Umbilical cord (tissue), 2 donors: ENCODE data around the gene ASAP2. TPM values are rescaled to one million over a fixed set of nuclear protein-coding genes. Genes with fewer than 3 reads are reported as not detected.
"Not testable (repeated sequence)": the region's sequence is repeated elsewhere in the genome, so short reads cannot be mapped to it uniquely, and the experiment has no call there.

Experiments
- DNase-seq: peaks from one replicate; pipeline ENCODE4 v3.0.0-alpha.2; 2015; ENCODE audit warnings: low spot score
- total RNA-seq: library from RNA; depleted of rRNA; stranded (reverse); fragments of >200 nt; gene quantifications from one replicate; pipeline ENCODE4 v1.2.3, GENCODE V29; 2014; ENCODE audit warnings: low replicate concordance; ENCODE audit not compliant: insufficient read depth

The ASAP2 gene
- total RNA-seq, 1 donor from 2014 or later: 11.3 TPM

DNA sequence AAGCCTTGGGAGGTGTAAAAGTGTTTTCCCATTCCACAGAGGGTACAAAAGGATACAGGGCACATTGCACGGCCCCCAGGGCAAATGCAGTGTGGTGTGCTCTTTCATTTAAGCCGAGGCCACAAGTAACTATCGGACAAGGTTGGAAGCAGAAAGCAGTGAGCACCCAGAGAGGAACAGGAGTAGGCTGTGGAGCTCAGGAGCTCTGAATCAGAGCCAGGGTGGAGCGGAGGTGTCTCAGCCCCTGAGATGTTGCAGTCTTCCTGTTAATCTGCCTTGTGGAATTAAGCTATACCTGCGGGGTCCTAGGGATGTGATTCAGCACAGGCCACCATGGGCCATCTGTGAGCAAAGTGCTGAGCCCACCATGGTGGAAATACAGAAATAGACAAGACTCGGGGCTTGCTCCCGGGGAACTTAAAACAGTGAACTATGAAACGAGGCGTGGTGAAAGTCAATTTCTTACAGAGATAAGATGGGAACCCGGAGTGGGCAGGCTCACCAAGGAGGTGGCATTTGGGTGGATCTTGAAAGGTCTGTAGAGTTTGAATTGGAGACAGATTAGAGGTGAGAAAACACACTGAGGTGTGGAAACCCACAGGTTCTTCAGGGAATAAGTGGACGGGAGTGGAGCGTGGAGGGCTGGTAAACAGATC, 44.0 kb downstream of the ASAP2 start:
- no peak for DNase-seq

DNA sequence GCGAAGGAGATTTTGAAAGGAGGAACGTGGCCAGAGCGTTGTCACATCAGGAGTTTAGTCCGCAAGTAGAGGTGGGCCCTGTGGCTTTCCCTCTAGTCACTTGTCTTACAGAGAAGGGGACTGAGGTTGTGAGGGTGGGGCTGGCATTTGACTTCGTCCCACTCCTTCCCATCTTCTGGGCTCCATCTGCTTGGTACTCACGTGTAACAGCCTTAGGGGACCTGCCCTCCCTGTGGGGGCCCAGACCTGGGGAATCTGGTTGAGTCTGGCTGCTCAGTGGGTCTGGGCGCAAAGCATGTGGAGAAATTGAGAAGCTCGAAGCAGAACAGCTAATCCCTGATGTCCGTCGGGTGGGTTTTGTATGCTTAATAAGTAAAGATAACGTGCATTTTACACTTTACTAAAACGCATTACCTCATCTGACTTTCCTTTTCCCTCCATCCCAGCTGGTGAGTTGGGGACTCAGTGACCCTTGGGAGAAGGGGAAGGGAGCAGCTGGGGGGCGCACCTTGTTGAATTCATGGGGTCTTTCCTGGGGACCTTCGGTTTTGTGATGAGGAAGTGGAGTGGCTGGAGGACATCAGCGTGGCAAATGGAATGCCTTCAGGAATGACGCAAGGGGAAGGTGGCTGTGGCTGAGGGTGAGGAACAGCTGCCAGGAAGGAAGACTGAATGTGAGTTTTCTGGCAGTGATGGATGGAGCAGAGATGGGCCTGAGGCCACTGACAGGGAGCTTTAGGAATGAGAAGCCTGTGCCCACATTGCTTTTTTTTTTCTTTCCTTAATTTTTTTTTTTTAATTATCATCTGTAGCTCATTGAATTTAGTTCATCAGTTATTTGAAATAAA, 44.8 kb downstream of the ASAP2 start:
- no peak for DNase-seq

DNA sequence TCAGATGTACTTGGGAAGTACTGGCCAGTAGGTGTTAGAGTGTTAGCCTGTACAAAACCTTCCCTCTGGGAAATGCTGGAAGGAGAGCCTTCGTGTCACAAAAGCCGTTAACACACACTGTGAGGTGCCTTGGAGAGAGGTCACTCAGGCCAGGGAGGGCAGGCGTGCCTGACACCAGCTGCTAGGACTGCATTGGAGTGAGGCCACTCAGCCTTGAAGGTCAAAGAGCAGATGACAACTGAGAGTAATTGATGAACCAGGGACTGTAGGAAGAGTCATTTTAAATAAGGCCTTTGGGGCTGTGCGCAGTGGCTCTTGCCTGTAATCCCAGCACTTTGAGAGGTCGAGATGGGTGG, 45.4 kb downstream of the ASAP2 start:
- DNase-seq: no peak

DNA sequence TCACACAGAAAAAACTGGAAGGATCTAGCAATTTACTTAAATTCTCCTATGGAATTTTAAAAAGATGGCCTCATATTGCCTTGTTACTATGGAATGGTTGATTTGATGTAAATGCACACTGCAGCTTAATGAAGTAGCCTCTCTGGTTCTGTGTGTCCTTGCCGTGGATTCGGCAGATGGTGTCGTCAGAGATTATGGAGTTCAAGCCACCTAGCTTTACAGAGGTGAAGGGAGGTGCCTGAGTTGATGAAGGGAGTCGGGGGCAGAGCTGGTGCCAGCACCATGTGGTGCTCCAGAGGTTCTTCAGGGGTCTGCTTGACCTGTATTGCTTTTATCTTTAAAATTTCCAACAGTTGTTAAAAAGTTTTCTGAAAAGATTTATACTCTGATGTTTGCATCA, 48.8 kb downstream of the ASAP2 start:
- no peak for DNase-seq

DNA sequence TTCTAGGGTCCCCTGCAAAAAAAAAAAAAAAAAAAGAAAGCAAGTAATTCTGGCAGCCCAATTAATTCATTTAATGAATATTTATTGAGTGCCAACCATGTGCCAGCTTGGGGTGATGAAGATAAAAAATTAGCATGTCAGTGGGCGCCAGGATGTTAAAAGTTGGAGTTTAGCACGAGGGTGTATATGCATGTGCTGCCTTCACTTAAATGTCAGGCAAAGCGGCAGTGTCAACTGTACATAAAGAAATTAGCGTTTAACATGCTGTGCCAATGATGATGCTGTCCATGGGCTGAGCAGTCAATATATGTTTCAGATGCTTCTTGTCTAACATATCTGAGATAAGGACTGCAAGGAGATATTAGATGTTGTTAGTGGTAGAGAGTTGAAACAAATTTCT, 49.5 kb downstream of the ASAP2 start:
- DNase-seq: no peak

DNA sequence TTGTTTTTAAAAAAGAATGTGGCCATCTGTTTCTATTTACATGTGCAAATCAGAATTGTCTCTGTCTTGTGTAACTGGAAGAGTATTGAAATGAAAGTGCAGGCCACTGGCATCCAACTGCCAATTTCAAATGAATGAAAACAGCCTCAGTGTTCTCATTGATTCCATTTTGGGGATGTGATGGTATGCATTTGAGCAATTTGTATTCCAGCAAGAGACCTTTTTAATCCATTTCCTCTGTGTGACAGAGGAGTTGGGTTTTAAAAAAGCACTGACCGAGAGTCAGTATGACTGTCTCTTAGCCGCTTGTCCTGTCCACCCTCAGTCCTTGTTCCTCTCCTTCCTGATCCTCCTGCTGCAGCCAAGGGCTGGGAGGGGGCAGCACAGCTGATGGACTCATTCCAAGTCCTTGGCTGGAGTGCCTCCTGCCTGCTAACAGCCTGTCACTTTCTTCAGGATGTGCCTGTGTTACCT, 50.0 kb downstream of the ASAP2 start:
- DNase-seq: no peak

DNA sequence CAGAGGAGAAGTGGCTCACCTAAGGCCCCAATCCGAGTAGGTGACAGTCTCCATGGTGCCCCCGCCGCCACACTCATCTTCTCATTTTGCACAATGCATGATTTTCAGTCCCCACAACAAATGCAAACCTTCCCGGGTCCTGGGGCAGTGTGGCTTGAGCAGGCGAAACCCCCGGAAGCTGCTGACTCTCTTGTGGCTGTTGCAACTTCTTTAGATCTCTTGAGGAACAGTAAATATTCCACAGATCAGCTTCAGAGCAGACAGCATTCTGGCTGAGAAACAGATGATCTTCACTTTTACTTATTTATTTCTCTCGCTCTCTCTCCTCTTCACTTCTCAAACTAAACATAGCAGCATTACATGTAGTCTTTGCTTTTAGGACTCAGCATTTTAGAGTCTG, 51.9 kb downstream of the ASAP2 start:
- no peak for DNase-seq

DNA sequence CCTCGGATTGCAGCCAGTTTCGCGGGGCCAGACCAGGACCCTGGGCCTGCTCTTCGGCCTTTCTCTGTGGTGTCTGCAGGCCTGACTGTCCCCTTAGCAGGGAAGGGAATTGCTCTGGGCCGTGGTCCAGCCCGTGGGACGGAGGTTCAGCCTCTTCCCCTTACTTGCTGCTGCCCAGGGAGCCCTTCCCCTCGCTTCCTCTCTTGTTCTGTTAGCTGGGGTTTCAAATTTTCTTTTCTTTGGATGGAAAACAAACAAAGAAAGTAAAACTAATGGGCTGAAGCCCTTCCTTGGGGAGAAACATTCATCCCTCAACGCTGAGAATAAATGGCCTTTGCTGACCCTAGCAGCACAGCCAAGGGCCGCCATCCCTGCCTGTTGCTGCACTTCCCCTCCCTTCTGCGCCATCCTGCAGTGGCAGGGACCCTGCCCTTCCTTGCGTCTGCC, 52.4 kb downstream of the ASAP2 start:
- DNase-seq: no peak

DNA sequence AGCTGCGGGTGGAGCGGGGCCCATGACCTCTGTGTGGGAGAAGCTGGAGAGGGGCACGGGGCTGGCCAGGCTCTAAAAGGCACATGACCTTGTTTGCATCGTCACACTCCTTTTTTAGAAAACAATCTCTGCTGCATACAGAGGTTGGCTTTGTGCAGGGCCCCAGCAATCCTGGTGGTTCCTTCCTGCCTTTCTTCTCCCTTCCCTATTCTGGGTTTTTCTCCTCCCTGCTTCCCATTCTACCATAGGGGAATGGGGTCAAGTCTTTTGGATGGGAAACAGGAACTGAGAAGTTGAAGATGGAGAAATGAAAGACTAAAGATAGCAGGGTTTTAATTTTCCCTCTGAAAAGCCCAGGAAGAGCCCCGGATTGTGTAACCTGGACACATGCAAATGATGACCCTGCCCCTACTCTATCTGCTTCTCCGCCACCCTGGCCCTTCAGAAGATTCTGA, 53.9 kb downstream of the ASAP2 start:
- DNase-seq: no peak

DNA sequence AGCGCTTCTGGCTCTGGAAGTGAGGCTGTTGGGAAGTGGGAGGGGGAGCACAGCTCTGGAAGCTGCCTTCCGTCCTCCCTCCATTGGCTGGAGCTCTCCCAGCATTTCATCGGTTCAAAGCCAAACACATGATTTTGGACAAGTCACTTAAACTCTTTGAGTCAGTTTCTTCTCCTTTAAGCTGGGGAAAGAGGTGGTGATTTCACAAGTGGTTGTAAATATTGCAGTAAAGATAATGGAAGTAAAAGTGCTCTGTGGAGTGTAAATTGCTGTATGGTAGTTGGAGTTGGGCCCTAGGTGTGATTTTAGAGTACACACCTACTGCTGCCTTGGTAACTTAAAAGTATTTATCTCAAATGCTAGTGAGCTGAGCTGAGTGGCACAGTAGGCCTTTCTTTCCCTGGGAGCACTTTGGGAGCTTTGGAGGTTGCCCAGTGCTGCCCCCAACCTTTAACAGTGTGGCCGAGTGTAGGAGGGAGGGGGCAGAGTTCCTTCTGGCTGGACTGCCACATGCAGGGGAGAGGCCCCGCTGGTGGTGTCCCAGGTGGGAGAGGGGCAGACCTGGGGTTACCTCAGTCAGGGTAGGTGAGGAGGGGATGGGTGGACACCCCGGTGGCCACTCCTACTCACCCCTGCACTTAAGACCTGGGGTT, 54.7 kb downstream of the ASAP2 start:
- DNase-seq: peak; percentile 83

DNA sequence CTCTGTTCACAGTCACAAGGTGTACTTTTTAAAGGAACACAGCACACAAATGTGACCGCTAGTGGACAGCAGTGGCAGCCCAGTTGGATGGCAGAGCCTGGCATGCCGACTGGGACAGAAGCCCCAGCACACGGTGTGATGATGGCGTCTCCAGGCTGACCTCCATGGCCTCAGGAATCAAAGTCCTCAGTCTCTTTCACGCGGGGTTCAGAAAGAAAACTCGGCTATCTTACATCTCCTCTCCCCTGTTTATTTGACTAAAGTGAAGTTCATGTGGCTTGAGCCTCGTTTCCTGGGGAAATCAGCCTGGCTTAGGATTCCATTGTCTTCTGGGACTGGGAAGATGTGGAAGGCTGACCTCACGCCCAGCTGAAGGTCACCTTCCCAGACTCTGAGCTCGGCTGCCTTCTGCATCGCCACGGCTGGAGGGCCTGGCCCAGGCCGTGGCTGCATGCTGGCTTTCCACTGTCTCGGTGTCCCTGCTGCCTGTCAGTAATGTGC, 56.1 kb downstream of the ASAP2 start:
- no peak for DNase-seq

DNA sequence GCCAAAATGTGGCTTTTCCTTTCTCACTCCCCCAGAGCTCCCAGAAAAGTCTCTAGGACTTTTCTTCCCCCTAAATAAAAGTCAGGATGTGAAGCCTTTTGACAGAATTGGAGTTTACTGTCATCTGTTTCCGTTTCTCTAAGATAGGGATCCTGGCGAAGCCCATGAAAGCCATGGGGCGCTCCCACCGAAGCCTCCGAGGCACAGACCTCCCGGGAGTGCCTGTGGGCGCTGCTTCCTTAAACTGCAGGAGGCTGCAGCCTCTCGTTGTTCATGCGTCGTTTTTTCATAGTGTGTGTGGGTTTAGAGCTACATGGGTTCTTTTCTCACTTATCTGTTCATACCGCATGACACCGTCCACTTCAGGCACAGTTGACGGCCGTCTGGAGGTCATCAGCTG, 56.8 kb downstream of the ASAP2 start:
- DNase-seq: no peak

DNA sequence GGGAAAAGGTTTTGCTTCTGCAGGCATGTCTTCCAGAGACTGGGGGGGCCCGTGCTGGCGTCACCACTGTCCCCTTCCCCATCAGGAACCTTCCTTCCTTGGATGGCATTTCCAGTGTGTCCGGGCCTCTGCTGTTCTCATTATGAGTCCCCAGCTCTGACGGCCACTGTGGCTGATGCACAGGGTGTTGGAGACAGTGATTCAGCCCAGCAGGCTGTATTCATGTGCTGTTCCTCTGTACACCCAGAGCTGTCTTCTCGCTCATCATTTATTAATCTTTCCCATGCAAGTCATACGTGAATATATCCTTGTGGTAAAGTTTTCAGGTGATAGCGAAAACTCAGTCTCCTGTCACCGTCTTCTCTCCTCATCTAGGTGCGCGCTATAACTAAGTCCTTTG, 57.7 kb downstream of the ASAP2 start:
- DNase-seq: no peak

DNA sequence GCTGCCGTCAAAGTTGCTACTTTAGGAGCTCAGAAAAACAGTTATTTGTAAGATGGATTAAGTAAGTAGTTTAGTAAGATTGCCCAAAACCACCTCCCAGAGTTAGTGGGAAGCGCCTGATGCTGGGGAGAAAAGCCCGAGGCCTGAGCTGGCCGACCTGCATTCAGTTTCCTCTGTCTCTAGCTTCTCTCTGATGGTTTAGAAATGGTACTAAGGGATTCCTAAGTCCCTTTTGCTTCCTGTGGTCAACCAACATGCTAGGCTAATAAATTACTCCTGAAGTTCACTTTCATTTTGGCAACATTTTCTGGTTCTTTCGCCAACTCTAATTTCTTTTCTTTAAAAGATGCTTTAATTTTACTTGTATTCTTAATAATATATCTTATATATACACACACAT, 60.1 kb downstream of the ASAP2 start:
- no peak for DNase-seq

DNA sequence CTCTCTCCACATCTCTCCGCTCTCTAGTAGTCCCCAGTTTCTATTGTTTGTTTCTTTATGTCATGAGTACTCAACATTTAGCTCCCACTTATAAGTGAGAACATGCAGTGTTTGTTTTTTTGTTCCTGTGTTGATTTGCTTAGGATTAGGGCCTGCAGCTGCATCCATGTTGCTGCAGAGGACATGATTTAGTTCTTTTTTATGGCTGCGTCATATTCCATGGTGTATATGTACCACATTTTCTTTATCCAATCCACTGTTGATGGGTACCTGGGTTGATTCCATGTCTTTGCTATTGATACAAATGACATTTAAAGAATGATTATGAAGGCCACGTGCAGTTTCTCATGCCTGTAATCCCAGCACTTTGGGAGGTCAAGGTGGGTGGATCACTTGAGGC, 60.7 kb downstream of the ASAP2 start:
- not testable (repeated sequence) for DNase-seq

DNA sequence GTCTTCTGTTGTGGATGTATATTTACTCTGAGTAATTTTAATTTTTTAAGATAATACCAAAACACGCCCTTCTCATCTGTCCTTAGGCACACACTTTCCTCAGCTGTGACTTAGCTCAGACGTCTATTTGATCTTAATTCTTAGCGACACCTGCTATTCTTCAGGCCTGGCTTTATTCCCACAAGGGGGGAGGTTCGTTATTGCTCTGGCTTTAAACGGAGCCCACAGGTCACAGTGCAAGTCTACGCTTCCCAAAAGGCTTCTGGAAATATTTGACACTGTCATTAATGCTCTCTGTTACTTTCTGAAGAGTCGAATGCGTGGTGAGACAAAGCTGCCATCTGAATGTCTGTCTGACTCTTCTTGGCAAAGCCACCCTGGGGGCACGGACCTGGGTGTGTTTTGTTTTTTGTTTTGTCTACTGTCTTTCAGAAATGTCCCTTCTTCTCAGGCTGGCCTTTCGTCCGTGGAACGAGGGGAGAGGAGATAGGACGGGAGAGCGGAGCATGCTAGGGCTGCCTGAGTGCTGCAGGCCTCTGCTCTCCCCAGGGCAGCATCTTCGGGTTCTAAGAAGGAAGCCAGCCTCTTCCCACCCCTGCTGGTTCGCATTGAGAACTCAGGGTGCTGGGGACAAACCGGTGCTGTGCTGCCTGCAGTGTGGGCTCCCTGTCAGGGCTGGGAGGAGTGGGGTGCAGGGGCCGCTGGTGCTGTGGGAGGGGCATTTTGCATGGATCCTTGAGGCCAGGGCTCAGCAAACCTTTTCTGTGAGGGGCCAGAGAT, 61.9 kb downstream of the ASAP2 start:
- no peak for DNase-seq

DNA sequence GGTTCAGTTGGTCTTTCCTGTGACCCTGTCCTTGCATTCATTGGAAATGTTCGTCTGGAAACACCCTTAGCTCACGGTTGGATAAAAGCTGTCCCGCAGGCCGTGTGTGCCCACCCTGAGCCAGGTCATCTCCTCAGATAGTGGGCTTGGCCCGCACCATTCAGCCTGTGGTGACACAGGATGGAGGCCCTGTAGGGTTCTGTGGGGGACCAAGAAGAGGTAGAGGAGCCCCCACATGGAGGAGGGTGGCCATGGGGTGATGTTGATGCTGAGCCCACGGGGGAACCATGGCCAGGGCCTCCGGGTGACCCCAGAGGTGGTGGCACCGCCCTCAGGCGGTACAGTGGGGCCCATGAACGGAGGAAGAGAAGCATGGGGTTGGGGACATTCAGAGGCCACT, 62.7 kb downstream of the ASAP2 start:
- no peak for DNase-seq

DNA sequence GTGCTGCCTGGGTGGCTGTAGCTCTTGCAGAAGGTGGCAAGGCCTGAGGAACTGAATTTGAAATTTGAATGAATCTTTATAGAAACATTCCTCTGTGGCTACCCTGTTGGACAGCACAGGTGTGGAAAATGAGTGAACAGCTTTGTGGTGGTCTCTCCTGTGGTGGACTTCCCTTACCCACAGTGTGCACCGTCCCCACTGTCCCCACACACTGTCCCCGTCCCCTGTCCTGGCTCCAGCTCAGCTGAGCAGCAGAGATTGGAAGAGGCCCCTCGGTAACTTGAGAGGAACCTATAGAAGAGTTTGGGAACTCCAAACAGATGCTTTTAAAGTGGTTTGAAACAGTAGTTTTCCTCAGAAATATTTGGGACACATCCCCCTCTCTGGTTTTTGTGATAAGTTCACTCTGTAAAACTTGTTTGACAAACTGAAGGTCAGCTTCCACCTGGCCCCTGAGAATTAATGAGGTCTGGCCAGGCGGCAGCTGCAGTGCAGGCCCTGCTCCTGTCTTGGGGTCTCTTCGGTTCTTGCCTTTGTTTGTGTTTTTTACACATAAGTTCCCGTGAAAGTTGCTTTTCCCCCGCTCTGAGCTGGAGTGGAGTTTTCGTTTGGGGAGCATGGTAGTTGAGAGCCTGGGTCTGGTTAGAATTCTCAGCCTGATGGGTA, 63.2 kb downstream of the ASAP2 start:
- no peak for DNase-seq

DNA sequence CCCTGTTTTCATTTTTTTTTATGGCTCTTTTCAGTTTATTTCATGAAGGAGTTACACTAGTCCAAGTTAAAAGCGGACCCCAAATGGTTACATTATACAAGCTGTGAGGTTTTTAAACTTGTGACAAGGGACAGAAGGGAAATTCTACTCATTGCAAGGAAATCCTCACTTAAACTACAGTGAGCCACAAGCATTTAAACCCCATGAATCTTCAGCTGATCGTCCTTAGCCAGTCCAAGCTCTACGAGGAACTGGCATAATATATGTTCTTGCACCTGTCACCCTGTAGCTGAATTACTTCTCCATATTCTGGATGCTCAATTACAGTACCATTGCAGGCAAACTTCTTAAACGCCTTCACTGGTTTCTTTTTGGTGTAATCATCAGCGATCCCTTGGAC, 64.5 kb downstream of the ASAP2 start:
- DNase-seq: no peak

DNA sequence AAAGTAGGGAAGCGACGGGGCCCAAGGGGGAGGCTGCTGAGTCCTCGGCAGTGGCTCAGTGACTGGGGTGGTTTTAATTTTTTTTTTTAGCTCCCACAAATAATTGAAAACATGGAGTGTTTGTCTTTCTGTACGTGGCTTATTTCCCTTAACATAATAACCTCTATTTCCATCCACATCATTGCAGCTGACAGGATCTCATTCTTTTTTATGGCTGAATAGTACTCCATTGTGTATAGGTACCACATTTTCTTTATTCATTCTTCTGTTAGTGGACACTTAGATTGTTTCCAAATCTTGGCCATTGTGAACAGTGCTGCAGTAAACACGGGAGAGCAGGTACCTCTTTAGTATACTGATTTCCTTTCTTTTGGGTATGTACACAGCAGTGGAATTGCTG, 65.1 kb downstream of the ASAP2 start:
- no peak for DNase-seq

DNA sequence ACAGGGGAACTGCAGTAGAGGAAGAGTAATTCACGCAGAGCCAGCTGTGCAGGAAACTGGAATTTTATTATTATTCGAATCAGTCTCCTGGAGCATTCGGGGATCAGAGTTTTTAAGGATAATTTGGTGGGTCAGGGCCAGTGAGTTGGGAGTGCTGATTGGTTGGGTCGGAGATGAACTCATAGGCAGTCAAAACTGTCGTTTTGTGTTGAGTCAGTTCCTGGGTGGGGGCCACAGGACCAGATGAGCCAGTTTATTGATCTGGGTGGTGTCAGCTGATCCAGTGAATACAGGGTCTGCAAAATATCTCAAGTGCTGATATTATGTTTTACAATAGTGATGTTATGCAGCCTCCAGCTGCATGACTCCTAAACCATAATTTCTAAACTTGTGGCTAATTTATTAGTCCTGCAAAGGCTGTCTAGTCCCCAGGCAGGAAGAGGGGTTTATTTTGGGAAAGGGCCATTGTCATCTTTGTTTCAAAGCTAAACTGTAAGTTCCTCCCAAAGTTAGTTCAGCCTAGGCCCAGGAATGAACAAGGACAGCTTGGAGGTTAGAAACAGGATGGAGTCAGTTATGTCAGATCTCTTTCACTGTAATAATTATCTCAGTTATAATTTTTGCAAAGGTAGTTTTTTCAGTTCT, 67.0 kb downstream of the ASAP2 start:
- DNase-seq: no peak
